Psoas muscle (tissue), 8 donors: ENCODE measurements around the gene TMEM59L. TPM values are rescaled to one million over a fixed set of nuclear protein-coding genes. Genes with fewer than 3 reads are reported as not detected.
A peak's percentile ranks its signal among the peaks of the same experiment; 100 is the strongest.

ENCODE experiments used
- ATAC-seq, 4 donors: fragments of 200-7000 bp; cut with Tn5 transposase; one replicate each; pipeline ENCODE4 v1.9.1; 2020; ENCODE audit warnings: moderate library complexity in 3 of 4, mild to moderate bottlenecking in 2 of 4
- DNase-seq, 2 donors: peaks; one replicate each; pipeline ENCODE4 v3.0.0-alpha.2; 2020
- H3K27ac ChIP-seq: fragments of 200-600 bp; one replicate; pipeline ENCODE4 v1.8.0; 2022
- H3K27me3 ChIP-seq, 3 donors: fragments of 200-600 bp in 1 of 3; one replicate each; pipeline versions ENCODE4 v1.6.1 to v1.8.0; 2013 to 2022; ENCODE audit warnings: low read length in 2 of 3, mild to moderate bottlenecking in 2 of 3, moderate library complexity in 1 of 3; ENCODE audit not compliant: insufficient read depth in 3 of 3
- H3K36me3 ChIP-seq, 2 donors: fragments of 200-600 bp in 1 of 2; one replicate each; pipeline versions ENCODE4 v1.6.1 to v1.8.0; 2013 to 2022; ENCODE audit warnings: low read depth in 1 of 2, mild to moderate bottlenecking in 1 of 2, moderate library complexity in 1 of 2; ENCODE audit not compliant: insufficient read depth in 1 of 2
- H3K4me1 ChIP-seq: fragments of 200-600 bp; one replicate; pipeline ENCODE4 v1.8.0; 2022
- H3K4me3 ChIP-seq: fragments of 200-600 bp; one replicate; pipeline ENCODE4 v1.8.0; 2022; ENCODE audit warnings: mild to moderate bottlenecking
- H3K9me3 ChIP-seq: fragments of 200-600 bp; one replicate; pipeline ENCODE4 v1.8.0; 2022
- CTCF ChIP-seq: fragments of 200-600 bp; IDR thresholded peaks from one replicate; pipeline ENCODE4 v1.8.0; 2022; ENCODE audit warnings: antibody characterized with exemption
- WGBS, 3 donors: extraction: QIAGEN DNeasy Blood & Tissue Kit; methylation state at CpG; one replicate each; pipeline versions ENCODE4 v1.1.6 to v1.1.7; 2013; 5-methylcytosine and 5-hydroxymethylcytosine counted together
- intact Hi-C, 2 donors: fragments of 100-400 bp; cut with DNase I; formaldehyde crosslinking; loops; one replicate each; pipeline versions ENCODE4 v1.11.0 to v1.14.2; 2022
- polyA plus RNA-seq, 3 donors: library from polyadenylated mRNA; stranded (reverse); fragments of 200-250 nt; gene quantifications; one replicate each; pipeline ENCODE4 v1.2.3, GENCODE V29; 2013
- total RNA-seq, 4 donors: library from RNA; stranded (reverse); fragmentation: NEBNext Ultra II Directional in 2 of 4; extraction: Animal tissue kit (Norgen Biotek cat#: 25700) in 2 of 4; gene quantifications; one replicate each; pipeline versions ENCODE4 v1.2.1 to v1.2.4, GENCODE V29; 2021 to 2023
- donor health status: healthy with polysubstance abuse.
- donor health status: DM: no; HTN: no; CAD: no; lungs with moderate emphysema.
- donor health status: Bipolar disorder and iron deficiency.
- donor health status: healthy.
- donor health status: DM: yes; HTN: yes; CAD: no.
- donor health status: DM: no; HTN: no; CAD: no.
- donor health status: DM: no; HTN: no; CAD: no.
- donor health status: DM: yes; HTN: yes; CAD: no.

Gene TMEM59L
- total and polyA plus RNA-seq, 7 donors = 0.79 to 4.8 (median 2.5) TPM

- Histone ChIP-seq H3K4me1 (peaks cover 46% of the 10 kb centered on the region), H3K27me3 (no peaks in the 10 kb centered on the region), H3K4me3 (no peak overlapping the region), H3K9me3 (no peaks in the 10 kb centered on the region), H3K36me3 (no peaks in the 10 kb centered on the region), H3K27ac (peak overlapping the region; percentile 81)
- intact Hi-C loops = no loop called here
- ATAC-seq = no peak
- DNase-seq = no peak
- WGBS, 3 donors = 88 to 93% (median 91%) methylated on average over 10 of the region's 10 CpGs
- no peak for TF ChIP-seq CTCF
Observed at GRCh38 chr19:18647807-18648206, 35.1 kb downstream of the TMEM59L start.

- Histone ChIP-seq H3K27ac (peak overlapping the region; percentile 81), H3K4me3 (peak overlapping the region; percentile 43), H3K9me3 (no peaks in the 10 kb centered on the region), H3K27me3 (no peaks in the 10 kb centered on the region), H3K4me1 (peaks cover 46% of the 10 kb centered on the region), H3K36me3 (no peaks in the 10 kb centered on the region)
- intact Hi-C loops = no loop called here
- DNase-seq = peak; percentile 61 to 82
- ATAC-seq = peak; percentile 60 to 76 (median 70)
- no peak for TF ChIP-seq CTCF
- WGBS, 3 donors = 23 to 27% (median 25%) methylated on average over 13 of the region's 13 CpGs
Observed at GRCh38 chr19:18648973-18649315, 36.3 kb downstream of the TMEM59L start.

- peaks cover 46% of the 10 kb centered on the region for H3K4me1 ChIP-seq
- H3K27ac ChIP-seq = peak overlapping the region; percentile 81
- TF ChIP-seq CTCF = no peak
- no peaks in the 10 kb centered on the region for H3K9me3 ChIP-seq
- intact Hi-C loops = loop anchor here in 1 of 2 donors (10.0 kb wide), 1 partner anchor 185 kb away; no protein-coding TSS in a partner anchor
- DNase-seq (peak; percentile 77 to 91), ATAC-seq (peak; percentile 72 to 84 (median 80))
- no peaks in the 10 kb centered on the region for H3K27me3 ChIP-seq
- WGBS, 3 donors = 13 to 23% (median 17%) methylated on average over 25 of the region's 25 CpGs
- H3K4me3 ChIP-seq = peak overlapping the region; percentile 43
- no peaks in the 10 kb centered on the region for H3K36me3 ChIP-seq
Observed at GRCh38 chr19:18649371-18650020, 36.8 kb downstream of the TMEM59L start.

- H3K27ac ChIP-seq = peak overlapping the region; percentile 81
- intact Hi-C loops = loop anchor here in 1 of 2 donors (10.0 kb wide), 1 partner anchor 185 kb away; no protein-coding TSS in a partner anchor
Observed at GRCh38 chr19:18650021-18650390, 37.3 kb downstream of the TMEM59L start.

More at GRCh38 chr19:18650021-18650390, 37.3 kb downstream of the TMEM59L start:
- no peak for TF ChIP-seq CTCF
- DNase-seq (peak; percentile 53 to 85), ATAC-seq (peak; percentile 24 to 67 (median 46))
- Histone ChIP-seq H3K4me1 (peaks cover 42% of the 10 kb centered on the region), H3K4me3 (peak overlapping the region; percentile 43), H3K9me3 (no peaks in the 10 kb centered on the region), H3K36me3 (no peaks in the 10 kb centered on the region), H3K27me3 (no peaks in the 10 kb centered on the region)
- 7 to 21% (median 10%) methylated on average over 17 of the region's 17 CpGs for WGBS, 3 donors
